Stimulated activated CD4-positive, alpha-beta T cell treated with anti-CD3 and anti-CD28 coated beads, Interleukin-1b, Interleukin-23, amount 100 ng/mL, for 48 hours (primary cell): ENCODE results near the gene TOMM34.

ENCODE experiments used
- DNase-seq: peaks from one replicate; pipeline ENCODE4 v3.0.0-alpha.2; 2020

Gene TOMM34, protein sequence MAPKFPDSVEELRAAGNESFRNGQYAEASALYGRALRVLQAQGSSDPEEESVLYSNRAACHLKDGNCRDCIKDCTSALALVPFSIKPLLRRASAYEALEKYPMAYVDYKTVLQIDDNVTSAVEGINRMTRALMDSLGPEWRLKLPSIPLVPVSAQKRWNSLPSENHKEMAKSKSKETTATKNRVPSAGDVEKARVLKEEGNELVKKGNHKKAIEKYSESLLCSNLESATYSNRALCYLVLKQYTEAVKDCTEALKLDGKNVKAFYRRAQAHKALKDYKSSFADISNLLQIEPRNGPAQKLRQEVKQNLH

DNA sequence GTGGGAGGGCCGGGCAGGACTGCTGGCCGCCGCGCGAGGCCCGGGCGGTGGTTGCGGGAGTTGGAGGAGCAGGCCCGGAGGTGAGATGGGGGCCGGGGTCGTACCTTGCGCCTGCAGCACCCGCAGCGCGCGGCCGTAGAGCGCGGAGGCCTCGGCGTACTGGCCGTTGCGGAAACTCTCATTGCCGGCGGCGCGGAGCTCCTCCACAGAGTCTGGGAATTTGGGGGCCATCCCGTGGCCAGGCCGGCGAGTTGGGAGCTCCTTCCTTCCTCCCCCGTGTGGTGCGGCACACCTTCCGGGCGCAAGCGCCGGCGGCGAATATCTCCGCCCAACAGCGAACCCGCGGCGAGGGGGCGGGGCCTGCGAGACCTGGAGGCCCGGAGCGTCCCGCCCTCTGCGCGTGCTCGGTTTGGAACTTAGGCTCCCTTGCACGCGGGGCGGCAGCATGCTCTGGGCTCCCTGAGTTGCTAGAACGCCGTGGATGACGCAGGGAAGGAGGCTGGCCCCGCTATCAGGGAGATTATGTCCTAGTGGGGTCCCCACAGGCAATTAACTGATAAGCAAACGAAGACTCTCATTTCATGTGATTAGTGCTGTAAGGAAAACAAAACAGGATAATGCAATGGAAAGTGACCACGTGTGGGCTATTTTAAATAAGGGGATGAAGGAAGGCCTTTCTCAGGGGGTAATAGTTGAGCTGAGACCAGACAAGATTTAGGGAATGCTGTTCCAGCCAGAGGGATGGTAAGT lies at the start of gene TOMM34:
TOMM34 (minus strand) TSS at position 295 of the 750 bp plus-strand sequence; CDS start at position 231, 64 bp downstream.
- peak; percentile 95 for DNase-seq

DNA sequence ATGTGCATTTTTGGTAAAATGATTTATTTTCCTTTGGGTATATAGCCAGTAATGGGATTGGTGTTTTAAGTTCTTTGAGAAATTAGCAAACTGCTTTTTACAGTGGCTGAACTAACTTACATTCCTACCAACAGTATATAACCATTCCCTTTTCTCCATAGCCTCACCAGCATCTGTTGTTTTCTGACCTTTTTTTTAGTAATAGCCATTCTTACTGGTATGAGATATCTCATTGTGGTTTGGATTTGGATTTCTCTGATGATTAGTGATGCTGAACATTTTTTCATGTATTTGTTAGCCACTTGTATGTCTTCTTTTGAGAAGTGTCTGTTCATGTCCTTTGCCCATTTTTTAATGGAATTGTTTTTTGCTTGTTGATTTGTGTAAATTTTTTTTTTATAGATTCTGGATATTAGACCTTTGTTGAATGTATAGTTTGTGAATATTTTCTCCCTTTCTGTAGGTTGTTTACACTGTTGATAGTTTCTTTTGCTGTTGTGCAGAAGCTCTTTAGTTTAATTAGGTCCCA lies 48.4 kb upstream of the TOMM34 start:
- DNase-seq = no peak

DNA sequence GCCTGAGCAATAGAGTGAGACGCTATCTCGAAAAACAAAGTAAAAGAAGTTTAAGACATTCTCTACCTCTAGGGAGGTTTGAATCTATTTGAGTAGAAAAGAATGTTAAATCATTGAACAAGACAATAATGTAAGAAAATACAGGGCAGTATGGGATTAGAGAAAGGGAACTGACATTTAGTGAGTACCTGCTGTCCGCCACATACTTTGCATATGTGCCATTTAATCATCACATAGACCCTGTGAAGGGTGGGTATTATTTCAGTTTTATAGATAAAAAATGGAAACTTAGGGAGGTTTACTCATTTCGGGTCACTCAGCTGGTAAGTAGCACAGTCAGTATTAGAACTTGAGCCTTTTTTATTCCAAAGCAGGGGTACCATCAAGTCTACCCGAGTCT lies 37.5 kb upstream of the TOMM34 start:
- DNase-seq = no peak

DNA sequence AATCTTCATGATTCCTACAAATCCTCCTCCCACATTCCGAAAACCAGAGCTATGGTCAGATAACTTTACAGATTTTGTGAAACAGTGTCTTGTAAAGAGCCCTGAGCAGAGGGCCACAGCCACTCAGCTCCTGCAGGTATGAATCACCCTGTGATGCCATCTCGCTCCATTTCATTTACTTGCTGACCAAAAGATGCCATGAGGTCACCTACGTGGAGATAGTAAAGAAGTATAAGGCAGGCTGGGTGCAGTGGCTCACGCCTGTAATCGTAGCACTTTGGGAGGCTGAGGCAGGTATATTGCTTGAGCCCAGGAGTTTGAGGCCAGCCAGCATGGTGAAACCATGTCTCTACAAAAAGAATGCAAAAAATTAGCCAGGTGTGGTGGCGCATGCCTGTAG lies 37.0 kb upstream of the TOMM34 start:
- no peak for DNase-seq

DNA sequence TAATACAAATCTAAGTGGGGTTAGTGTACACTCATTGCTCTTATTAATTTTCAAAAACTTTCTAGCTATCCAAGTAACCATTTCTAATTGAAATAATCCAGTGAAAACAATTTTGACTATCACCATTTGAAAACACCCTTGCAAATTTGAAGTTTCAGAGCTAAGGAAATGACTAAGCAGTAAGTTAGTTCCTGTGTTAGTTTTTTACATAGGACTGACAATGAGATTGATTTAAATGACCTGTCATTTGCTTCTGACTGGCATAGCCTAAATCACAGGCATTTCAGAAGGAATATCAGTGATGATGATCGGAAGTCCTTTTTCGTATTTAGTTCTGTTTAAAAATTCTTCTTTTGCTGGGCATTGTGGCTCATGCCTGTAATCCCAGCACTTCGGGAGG lies 33.1 kb upstream of the TOMM34 start:
- no peak for DNase-seq

DNA sequence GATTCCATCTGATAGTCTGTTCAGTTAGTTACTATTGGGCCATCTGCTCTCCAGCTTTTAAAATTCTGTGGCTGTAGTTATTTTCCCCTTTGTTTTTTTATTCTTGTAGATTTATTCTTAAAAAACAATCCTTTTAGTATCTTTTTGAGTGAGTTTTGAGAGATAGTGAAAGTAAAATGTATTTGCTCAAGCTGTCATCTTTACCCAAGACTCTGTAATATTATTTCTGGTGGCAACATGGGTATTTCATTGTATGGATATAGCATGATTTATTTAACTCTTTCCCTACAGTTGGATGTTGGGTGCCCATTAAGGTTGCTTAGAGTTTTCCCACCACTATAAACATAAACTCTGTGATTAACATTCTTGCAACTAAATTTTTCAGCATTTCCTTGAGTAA lies 30.8 kb upstream of the TOMM34 start:
- no peak for DNase-seq

DNA sequence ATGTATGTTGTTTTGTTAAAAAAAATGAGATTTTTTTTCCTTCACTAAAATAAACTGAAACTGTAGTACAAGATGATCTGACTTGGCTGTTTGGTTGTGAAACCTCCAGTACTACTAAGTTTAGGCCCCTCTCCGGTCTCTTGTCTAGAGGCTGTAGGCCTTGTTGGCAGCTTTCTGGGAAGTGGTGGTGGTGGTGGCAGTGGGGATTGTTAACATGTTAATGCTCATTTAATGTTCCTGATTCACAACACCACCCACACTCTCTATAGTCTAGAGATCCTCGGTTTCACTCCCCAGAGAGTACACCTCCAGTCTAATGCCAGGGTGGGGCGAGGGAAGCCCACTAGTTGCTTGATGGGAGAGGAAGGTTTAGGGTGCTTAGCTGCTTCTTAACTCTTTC lies 30.2 kb upstream of the TOMM34 start:
- peak; percentile 77 for DNase-seq

DNA sequence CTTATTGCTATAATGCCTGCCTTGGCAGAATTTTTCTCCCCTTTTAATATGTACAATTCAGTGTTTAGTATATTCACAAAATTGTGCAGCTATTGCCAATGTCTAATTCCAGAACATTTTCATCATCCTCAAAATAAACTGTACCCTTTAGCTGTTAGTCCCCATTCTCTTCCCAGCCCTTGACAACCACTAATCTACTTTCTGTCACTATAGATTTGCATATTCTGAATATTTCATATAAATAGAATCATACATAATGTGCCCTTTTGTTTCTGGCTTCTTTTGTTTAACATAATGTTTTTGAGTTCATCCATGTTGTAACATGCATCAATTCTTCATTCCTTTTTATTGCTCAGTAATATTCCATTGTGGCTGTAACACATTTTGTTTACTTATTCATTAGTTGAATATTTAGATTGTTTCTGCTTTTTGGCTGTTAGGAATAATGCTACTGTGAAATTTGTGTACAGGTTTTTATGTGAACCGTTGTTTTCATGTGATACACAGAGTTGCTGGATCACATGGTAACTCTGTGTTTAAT lies 28.5 kb upstream of the TOMM34 start:
- DNase-seq = no peak

DNA sequence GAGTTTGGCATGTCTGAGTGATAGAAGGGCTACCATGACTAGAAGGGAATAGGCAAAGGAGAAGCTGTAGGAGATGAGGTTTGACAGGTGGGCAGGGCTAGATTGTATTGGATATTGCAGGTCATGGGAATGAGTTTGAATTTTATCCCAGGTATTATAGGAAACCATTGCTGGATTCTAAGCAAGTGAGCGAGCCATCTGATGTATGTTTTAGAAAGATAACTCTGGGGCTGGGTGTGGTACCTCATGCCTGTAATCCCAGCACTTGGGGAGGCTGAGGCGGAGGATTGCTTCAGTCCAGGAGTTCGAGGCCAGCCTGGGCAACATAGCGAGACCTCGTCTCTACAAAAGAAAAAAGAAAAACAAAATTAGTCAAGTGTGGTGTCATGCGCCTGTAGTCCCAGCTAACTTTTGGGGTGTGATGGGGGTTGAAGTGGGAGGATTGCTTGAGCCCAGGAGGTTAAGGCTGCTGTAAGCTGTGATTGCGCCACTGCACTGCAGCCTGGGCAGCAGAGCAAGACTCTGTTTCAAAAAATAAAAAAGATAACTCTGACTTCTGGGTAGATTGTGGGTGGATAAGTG lies 23.0 kb upstream of the TOMM34 start:
- DNase-seq = no peak

DNA sequence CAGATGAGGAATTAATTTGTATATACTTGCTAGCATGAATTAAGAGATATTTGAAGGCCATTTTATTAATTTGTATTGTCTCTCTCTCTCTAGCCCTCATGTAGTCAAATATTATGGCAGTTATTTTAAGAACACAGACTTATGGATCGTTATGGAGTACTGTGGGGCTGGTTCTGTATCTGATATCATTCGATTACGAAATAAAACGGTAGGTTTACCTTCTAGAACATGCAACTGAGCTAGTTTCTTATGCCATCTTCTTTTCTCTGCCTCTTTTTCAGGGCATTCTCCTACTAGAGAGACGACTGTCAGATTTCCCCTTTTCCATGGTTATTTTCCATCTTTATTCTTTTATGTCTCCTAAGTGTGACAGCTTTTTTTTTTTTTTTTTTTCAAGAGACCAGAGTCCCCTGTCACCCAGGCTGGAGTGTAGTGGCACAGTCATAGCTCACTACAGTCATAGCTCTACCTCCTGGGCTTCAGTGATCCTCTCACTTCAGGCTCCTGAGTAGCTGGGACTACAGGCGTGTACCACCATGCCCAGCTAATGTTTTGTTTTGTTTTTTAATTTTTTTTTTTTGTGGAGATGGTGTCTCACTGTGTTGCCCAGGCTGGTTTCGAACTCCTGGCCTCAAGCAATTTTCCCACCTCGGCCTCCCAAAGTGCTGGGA lies 21.7 kb upstream of the TOMM34 start:
- no peak for DNase-seq

DNA sequence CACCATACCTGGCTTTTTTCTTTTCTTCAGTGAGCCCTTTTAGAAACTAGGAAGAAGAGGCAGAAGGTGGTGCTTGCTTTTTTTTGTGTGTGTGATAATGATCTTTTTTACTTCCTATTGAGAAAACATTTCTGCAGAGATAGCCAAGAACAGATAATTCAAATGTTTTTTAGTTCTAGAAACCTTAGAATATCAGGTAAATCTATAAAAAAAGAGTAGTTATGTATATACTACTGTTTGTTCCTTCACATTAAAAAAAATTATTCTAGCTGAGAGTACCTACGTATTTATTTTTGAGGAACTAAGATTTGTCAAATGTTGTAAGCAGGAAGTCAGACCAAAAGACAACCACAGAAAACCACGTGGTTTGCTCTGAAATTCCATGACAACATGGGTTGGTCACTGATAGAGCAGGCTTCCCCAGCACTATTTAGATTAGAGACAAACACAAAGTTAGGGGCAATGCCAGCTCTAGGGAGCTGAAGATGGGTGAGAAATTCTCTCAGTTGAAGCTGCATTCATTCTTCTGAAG lies 19.0 kb upstream of the TOMM34 start:
- DNase-seq = peak; percentile 50

DNA sequence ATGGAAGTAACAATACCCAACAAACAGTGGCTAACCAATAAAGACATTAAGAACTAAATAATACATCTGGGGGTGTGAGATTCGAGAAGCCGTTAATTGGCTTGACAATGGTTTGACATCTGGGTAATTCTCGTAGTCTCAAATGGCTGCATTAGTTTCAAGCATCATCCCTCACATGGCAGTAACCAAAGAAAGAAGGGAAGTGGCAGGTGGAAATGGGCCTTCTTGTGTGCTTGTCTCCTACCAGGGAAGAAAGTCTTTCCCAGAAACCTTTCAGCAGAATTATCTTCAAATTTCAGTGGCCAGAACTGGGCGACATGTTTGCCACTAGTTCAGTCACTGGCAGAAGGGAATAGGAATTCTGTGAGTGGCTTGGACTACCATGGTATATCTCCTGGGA lies 16.5 kb upstream of the TOMM34 start:
- DNase-seq = no peak

DNA sequence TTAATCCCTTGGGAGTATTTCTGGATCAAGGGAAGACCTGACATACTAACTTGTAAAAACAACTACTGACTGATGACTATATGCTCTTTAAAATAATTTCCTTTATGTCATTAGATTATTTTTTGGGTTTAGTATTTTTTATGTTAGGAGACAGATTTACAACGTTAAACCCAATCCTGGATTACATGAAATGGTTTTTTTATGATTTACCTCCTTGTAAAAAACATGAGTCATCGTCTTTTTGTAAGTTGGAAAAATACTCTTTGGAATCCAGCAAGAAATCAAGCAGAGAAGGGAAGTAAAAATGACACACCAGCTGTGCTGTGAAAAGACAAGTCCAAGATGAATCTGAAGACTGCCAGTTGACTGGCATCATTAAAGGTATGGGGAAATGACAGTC lies 12.9 kb upstream of the TOMM34 start:
- DNase-seq = no peak

DNA sequence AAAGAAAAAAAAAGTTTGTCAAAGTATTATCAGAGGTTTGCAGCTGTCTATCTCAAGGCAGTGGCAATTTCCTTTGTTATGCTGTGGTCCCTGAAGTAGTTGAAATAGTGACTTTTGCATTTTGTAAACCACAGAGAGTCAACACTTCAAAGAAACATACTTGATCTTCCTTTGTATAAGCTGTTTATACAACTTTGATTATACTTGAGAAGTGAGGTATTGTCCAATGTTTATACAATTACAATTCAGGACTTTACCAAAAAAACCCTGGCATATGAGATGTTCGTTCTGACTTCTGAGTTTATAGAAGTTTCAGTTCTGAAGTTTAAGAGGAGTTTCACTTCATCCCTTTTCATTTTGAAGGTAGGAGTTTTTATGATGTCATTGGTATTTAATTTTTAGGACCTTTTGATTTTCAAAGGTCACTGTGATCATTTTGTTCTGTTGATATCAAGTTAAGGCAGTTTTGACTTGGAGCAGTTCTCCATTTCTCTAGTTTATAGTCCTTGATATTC lies 10.1 kb upstream of the TOMM34 start:
- no peak for DNase-seq

DNA sequence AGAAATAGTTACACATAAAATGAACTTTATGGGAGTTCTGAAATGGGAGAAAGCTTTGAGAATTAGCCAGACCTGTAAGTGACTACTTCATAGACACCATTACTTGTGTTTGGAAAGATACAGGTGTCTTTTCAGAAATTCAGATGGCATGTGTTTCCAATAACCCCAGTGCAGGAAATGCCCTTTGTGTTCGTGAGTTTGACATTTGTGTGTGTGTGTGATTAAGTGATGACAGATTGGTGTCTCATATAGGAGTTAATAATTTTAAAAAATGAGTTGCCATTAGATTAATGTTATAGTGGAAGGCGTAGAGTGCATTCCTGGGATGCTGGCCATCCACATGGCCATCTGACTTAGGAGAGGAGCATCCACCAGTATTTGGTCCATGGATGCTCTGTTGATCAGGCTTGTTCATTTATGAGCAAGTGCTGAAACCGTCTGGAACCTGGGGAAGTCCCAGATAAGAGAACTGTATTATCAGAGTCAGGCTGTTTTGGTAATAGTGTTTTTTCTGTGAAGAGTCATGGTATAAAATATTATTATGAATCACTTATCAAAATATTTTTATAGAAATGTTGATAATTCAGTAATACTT lies 9.2 kb upstream of the TOMM34 start:
- no peak for DNase-seq

DNA sequence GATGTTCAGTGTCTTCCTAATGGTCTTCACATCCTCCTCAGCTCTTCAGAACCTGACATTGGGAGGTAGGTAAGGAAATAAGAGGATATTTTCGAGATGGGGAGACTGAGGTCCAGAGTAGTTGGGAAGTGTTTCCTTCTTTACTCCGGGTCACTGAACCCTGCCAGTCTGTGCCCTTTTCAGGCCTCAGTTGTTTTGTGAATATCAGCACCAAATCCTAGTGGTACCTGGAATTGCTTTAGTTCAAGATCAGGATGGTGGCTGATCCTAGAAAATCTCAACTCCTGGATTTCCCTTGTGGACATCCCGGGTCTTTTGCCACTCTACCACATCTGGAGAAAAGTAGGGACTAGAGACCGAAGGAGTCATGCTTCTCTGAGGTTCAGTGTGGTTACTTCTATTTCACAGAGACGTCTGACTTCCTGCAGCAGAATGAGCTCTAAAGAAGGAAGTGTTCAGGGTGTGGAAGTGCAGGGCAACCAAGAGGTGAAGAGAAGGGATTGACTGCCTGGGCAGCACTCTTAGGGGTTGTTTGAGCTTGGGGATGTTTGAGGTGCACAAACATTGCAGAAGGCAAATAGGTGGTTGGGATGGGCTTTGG lies 7.1 kb upstream of the TOMM34 start:
- DNase-seq = no peak

DNA sequence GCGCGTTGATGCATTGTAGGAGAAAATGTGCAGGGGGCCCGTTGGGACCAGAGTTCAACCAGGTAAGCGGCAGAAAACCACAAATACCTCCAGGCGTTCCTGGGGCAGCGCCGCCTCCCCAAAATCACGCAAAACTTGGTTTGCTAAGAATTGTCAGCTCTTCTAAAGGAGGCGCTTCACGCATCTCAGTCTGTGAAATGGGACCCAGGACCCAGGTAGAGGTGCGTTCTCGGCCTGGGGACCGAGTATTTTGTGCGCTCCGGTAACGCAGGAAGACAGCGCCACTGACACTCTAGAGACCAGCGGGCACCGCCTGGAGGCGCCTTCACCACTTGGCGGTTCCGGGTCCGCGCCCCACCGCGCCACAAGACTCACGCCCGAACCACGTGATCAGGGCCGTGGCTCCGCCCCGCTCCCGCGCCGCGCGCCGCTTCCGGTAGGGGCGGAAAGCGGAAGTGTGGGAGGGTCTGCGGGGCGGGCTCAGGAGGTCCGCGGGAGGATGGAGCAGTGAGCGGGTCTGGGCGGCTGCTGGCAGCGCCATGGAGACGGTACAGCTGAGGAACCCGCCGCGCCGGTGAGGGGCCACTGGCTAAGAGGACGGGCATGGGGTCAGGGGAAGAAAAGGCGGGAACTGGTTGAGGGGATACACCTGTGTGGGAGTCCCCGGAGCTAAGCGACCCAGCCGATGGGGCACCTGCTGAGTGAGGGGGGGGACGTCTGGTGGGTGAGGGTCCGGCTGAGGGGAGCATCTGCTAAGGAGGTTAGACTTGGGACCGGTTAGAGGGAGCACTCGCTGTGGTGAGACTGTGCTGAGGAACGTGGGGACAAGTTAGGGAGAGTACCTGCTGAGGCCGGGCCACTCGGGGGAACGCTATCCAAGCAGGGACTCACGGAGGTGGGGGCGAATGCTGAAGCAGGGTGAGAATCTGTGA lies 6.1 kb upstream of the TOMM34 start, which contains the start of gene STK4:
STK4 (plus strand) TSS at position 483 of the 932 bp plus-strand sequence; CDS start at position 540, 57 bp downstream.
- DNase-seq = peak; percentile 95

DNA sequence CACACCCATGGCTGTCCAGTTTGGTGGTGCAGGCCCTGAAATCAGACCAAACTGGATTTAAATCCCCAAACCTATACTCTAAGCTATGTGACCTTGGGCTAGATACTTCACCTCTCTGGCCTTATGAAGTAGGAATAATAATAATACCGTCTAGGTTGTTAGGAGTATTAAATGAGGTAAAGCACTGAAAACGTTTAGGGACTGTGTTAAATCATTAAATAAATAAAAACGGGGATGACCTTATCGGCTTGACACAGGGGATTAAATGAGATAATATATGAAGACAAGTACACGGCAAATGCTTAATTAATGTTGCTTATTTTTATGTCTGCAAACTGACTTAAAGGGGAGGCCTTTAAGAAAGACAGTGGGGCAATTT lies 5.4 kb upstream of the TOMM34 start:
- no peak for DNase-seq

DNA sequence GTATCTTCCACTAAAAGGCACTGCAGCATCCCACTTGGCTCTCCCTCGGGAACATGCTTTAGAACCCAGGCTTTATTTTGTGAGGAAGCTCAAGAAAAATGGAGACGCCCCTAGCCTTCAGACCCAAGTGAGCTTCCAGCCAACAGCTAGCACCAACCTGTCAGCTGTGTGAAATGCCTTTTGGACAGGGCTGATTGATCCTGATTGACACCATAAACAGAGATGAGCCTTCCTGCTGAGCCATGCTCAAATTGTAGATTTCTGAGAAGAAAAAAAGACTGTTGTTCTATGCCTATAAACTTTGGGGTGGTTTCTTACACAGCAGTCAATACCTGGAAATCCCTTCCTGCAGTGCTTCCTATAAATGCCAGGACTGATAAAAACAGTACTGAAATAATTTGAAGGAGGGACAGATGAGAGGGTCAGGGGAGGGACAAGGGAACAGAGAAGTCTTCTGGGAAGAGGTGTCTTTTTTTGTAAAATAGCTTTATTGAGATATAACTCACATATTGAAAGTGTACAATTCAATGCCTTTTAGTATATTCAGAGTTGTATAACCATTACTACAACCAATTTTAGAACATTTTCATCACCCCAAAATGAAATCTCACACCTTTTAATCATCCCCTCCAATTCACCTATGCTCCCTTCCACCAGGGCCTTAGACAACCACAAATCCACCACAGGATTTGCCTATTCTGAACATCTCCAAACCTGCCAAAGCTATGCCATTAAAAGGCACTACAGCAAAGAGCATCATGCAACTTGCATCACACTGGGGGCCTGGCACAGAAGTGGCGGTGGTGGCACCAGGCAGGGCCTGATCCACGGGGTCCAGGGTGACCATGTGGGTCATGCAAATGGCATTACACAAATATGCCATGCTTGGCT lies 3.4 kb upstream of the TOMM34 start:
- DNase-seq = no peak
